ENCODE results near the gene SUSD1.

SUSD1 gene

DNA sequence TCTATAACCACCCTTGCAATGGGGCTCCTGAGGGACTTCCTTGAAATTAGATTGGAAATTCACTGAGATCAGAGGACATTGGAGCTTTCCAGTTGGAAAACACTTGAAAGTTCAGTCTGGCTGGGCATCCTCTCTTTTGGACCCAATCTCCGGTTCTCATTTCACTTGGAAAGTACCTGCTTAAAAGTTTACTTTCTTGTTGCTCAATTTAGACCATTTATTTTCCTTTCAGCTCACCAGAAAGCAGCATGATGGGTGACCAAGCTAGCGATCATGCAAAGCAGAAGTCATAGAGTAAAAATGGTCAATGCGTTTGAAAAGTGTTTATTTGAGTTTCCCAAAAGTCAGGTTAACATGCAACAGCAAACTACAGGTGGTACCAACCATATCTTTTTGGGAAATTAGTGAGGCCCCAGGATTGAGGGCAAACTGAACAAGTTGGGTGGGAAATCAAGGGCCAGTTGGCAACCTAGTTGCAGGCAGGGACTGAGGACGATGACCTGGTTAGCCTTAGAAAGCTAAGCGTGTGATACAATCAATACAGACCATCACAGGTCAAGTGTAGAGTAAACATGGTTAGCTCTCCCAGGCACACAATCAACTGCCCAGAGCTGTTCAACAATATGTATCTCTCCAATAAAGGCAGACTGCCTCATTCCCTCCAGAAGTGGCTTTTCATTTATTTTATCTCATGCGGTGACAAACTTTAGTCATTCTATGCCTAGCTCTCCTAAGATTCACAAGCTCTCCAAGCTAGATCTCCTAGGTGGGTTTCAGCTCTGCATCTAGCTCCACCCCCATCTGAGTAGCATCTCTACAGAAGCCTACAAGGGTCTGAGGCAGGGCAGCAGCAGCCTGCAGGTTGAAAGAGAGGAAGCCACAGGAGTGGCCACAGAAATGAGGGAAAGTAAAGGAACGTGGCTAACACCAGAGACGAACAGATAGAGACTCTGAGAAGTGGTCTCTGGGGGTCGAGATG lies 141.6 kb downstream of the SUSD1 start:
- H3K4me3 ChIP-seq (ENCODE audit: low read depth, low read length), result no peak overlapping the region
- TF ChIP-seq MYC (IDR thresholded peaks at IDR 0.05; ENCODE audit: low read depth, low read length), result no peak
- DNase-seq (ENCODE audit: low read depth), result no peak

- H3K4me3 ChIP-seq (ENCODE audit: low read depth, low read length), result no peak overlapping the region
- TF ChIP-seq CTCF (IDR thresholded peaks at IDR 0.05; ENCODE audit: low read depth, low read length) (no peak), MAX (IDR thresholded peaks at IDR 0.05; ENCODE audit: low read depth, low read length) (no peak), POLR2A (IDR thresholded peaks at IDR 0.05; ENCODE audit: extremely low read depth, insufficient read length) (no peak), MYC (IDR thresholded peaks at IDR 0.05; ENCODE audit: low read depth, low read length) (no peak)
- DNase-seq (ENCODE audit: low read depth), result no peak
Measured at GRCh38 chr9:112032743-112033142, 142.4 kb downstream of the SUSD1 start.

- TF ChIP-seq CTCF (IDR thresholded peaks at IDR 0.05; ENCODE audit: low read depth, low read length), result no peak
- TF ChIP-seq POLR2A (IDR thresholded peaks at IDR 0.05; ENCODE audit: extremely low read depth, insufficient read length), result no peak
- TF ChIP-seq MAX (IDR thresholded peaks at IDR 0.05; ENCODE audit: low read depth, low read length), result no peak
- TF ChIP-seq MYC (IDR thresholded peaks at IDR 0.05; ENCODE audit: low read depth, low read length), result no peak
- H3K4me3 ChIP-seq (ENCODE audit: low read depth, low read length), result no peak overlapping the region
- no peak for DNase-seq (ENCODE audit: low read depth)
Measured at GRCh38 chr9:112032009-112032408, 143.1 kb downstream of the SUSD1 start.

- DNase-seq (ENCODE audit: low read depth), result no peak
- H3K4me3 ChIP-seq (ENCODE audit: low read depth, low read length), result no peak overlapping the region
- no peak for TF ChIP-seq POLR2A (IDR thresholded peaks at IDR 0.05; ENCODE audit: extremely low read depth, insufficient read length)
- no peak for TF ChIP-seq CTCF (IDR thresholded peaks at IDR 0.05; ENCODE audit: low read depth, low read length)
- TF ChIP-seq MYC (IDR thresholded peaks at IDR 0.05; ENCODE audit: low read depth, low read length), result no peak
- TF ChIP-seq MAX (IDR thresholded peaks at IDR 0.05; ENCODE audit: low read depth, low read length), result no peak
Measured at GRCh38 chr9:112031400-112031799, 143.7 kb downstream of the SUSD1 start.

GRCh38 chr9:112029921-112030444 lies 145.1 kb downstream of the SUSD1 start:
- TF ChIP-seq CTCF (IDR thresholded peaks at IDR 0.05; ENCODE audit: low read depth, low read length), result no peak
- TF ChIP-seq POLR2A (IDR thresholded peaks at IDR 0.05; ENCODE audit: extremely low read depth, insufficient read length), result no peak
- TF ChIP-seq MYC (IDR thresholded peaks at IDR 0.05; ENCODE audit: low read depth, low read length), result no peak
- no peak for TF ChIP-seq MAX (IDR thresholded peaks at IDR 0.05; ENCODE audit: low read depth, low read length)
- H3K4me3 ChIP-seq (ENCODE audit: low read depth, low read length), result no peak overlapping the region
- no peak for DNase-seq (ENCODE audit: low read depth)
